Measurements from ENCODE around the gene DNPEP.
A peak's percentile ranks its signal among the peaks of the same experiment; 100 is the strongest.
"Not testable (repeated sequence)": the region's sequence is repeated elsewhere in the genome, so short reads cannot be mapped to it uniquely, and the experiment has no call there.

DNPEP gene

DNA sequence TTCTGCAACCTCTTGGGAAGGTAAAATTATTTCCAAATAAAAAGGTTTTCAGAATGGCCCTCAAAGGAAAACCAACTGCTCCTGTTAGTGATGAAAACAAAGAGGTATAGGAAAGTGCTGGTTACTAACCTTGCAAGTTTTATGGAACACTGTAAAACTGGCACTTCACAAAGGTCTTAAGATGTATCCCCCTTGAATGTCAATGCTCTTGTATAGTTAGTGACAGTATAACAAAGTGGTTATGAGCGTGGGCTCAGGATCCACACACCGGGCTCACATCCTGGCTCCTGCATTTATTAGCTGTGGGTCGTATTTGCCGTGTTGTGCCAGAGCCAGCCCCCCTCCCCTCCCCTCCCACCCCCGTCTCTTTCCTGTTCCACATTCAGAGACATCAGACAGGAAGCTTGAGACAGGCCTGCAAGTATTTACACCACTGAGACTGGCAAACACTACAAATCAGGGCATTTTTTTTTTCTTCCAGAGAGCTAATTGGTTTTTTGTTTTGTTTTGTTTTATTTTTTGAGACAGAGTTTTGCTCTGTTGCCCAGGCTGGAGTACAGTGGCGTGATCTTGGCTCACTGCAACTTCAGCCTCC lies 9.2 kb upstream of the DNPEP start:
- H3K9me3 Mint-ChIP-seq (ENCODE audit: low read depth): no peaks in the 10 kb centered on the region
- peaks cover 14% of the 10 kb centered on the region for H3K4me1 Mint-ChIP-seq (ENCODE audit: low read depth)
- H3K36me3 Mint-ChIP-seq: no peaks in the 10 kb centered on the region
- no peak overlapping the region for H3K4me3 Mint-ChIP-seq
- H3K27ac Mint-ChIP-seq: no peak overlapping the region
- H3K27me3 Mint-ChIP-seq: no peaks in the 10 kb centered on the region

DNA sequence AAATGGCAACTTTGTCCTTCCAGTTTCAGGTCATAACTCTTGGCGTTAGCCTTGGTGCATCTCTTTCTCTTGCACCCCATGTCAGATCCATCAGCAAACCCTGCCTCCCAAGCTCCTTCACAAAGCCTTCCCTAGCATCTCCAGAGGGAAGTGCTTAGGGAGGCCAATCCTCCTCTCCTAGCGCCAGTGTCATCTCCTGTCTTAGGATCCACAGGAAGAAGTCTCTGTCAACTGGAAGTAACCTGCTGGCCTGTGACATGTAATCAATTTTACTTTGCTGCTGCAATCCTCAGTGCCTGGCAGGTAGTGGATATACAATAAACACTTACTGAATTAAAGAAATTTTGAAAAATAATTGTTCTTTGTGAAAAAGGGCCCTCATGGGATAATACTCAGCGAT lies 7.9 kb upstream of the DNPEP start:
- Mint-ChIP-seq H3K9me3 (ENCODE audit: low read depth) (no peaks in the 10 kb centered on the region), H3K4me3 (no peak overlapping the region), H3K36me3 (no peaks in the 10 kb centered on the region), H3K27ac (no peak overlapping the region), H3K4me1 (ENCODE audit: low read depth) (peaks cover 14% of the 10 kb centered on the region), H3K27me3 (no peaks in the 10 kb centered on the region)

DNA sequence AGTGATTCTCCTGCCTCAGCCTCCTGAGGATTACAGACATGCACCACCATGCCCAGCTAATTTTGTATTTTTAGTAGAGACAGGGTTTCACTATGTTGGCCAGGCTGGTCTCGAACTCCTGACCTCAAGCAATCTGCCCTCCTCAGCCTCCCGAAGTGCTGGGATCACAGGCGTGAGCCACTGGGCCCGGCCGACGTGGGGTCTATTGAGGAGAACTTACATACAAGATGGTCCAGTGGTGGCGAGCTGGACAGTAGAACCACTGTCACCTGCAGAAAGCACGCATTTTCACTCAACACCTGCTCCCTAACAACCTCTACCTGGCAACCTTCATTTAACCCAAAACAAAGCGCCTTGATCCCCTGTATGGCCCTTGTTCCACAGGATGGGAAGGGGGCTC lies 7.3 kb upstream of the DNPEP start:
- H3K4me1 Mint-ChIP-seq (ENCODE audit: low read depth): peaks cover 14% of the 10 kb centered on the region
- H3K36me3 Mint-ChIP-seq; H3K27me3 Mint-ChIP-seq; H3K4me3 Mint-ChIP-seq; H3K27ac Mint-ChIP-seq; H3K9me3 Mint-ChIP-seq (ENCODE audit: low read depth): not testable (repeated sequence)

DNA sequence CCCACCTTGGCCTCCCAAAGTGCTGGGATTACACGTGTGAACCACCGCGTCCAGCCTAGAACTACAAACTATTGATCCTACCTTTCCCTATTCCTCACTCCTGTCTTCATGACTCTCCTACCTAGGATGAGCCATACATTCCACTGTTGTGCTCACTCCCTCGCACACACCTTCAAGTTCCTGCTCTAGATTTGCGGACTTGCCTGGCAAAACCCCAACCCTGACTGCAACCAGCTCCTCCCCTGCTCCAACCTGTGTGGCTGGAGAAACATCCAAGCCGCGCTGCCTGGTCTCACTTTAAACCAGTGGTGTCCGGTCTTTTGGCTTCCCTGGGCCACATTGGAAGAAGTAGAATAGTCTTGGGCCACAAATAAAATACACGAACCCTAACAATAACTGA lies 5.0 kb upstream of the DNPEP start:
- no peaks in the 10 kb centered on the region for H3K9me3 Mint-ChIP-seq (ENCODE audit: low read depth)
- no peaks in the 10 kb centered on the region for H3K27me3 Mint-ChIP-seq
- H3K36me3 Mint-ChIP-seq: no peaks in the 10 kb centered on the region
- peaks cover 18% of the 10 kb centered on the region for H3K4me1 Mint-ChIP-seq (ENCODE audit: low read depth)
- H3K27ac Mint-ChIP-seq: peak overlapping the region; percentile 22
- H3K4me3 Mint-ChIP-seq: no peak overlapping the region

DNA sequence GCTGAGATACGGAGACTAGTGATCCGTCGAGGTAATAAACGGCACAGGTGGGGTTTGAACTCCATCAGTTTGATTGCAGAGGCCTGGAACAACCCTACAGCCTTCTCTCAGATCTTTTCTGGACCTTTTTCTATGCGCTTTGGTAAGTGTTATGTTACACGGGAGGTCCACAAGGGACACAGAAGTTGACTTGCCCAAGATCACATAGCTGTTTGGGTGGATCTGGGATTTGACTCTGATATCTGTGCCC lies 1.1 kb upstream of the DNPEP start:
- peak overlapping the region; percentile 67 for H3K4me3 Mint-ChIP-seq
- H3K9me3 Mint-ChIP-seq (ENCODE audit: low read depth): no peaks in the 10 kb centered on the region
- H3K36me3 Mint-ChIP-seq: peaks cover 2% of the 10 kb centered on the region
- H3K27ac Mint-ChIP-seq: peak overlapping the region; percentile 87
- H3K27me3 Mint-ChIP-seq: no peaks in the 10 kb centered on the region
- peaks cover 22% of the 10 kb centered on the region for H3K4me1 Mint-ChIP-seq (ENCODE audit: low read depth)

DNA sequence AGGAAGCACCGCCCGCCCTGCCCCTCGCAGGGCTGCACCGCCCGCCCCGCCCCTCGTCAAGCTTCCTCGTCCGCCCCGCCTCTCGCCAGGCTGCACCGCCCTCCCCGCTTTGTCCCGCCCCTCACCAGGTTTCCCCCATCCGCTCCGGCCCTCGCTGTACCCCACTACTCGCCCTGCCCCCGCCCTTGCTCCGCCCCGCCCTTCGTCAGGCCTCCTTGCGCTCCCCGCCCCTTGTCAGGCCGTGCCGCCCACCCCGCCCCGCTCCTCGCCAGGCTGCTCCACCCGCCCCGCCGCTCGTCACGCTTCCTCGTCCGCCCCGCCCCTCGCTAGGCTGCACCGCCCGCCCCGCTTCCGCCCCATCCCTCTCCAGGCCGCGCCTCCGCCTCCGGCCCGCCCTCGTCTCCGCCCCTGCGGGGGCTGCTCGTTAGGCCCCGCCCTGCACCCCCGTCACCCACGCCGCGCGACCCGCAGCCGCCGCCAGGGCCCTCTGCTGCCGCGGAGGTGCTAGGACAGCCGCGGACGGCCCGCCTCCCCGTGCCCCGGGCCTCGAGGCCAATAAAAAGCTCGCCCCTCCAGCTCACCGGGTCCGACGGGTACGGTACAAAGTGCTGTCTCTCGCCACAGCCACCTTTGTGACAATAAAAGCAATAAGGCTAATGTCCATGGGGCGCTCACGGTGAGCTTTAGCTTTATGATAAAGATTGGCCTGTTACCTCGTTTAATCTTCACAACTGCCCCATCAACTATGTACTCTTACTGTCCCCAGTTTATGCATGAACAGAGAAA lies 602 bp upstream of the DNPEP start:
- Mint-ChIP-seq H3K9me3 (ENCODE audit: low read depth) (no peaks in the 10 kb centered on the region), H3K27me3 (no peaks in the 10 kb centered on the region), H3K27ac (peak overlapping the region; percentile 87), H3K36me3 (peaks cover 7% of the 10 kb centered on the region), H3K4me1 (ENCODE audit: low read depth) (peaks cover 24% of the 10 kb centered on the region), H3K4me3 (peak overlapping the region; percentile 67)

DNA sequence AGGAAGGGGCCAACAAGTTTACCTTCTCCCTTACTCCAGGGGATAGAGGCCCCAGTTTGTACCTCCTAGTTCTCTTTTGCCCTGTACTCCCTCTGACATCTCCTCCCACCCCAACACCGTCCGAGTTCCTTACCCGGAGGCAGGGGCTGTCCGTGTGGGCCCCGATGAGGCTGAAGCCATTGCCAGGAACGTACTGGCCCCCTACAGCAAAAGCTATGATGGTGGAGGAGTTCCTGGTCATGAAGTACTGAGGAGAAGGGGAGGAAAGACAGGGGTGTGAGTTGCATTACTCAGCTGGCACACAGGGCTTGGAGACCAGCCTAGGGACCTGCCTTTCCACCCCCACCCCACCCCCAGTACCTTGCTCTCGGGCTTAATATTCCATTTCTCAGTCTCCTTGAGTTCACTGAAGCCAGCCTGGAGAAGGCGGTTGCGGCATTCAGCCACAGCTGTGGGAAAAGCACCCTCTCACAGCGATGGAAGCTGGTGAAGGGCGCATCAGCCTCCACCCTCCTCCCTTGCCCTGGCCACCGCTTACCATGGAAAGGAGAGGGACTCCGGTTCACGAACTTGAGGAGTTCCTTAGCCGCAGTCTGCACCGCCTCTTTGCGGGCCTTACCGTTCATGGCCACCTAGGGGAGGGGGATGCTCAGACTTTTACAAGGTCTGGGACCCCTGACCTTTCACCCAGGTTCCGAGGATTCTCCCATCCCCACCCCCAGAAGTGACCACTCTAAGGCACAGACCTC lies 1.0 kb downstream of the DNPEP start:
- H3K27ac Mint-ChIP-seq: peak overlapping the region; percentile 98
- H3K4me1 Mint-ChIP-seq (ENCODE audit: low read depth): peaks cover 24% of the 10 kb centered on the region
- peaks cover 8% of the 10 kb centered on the region for H3K36me3 Mint-ChIP-seq

DNA sequence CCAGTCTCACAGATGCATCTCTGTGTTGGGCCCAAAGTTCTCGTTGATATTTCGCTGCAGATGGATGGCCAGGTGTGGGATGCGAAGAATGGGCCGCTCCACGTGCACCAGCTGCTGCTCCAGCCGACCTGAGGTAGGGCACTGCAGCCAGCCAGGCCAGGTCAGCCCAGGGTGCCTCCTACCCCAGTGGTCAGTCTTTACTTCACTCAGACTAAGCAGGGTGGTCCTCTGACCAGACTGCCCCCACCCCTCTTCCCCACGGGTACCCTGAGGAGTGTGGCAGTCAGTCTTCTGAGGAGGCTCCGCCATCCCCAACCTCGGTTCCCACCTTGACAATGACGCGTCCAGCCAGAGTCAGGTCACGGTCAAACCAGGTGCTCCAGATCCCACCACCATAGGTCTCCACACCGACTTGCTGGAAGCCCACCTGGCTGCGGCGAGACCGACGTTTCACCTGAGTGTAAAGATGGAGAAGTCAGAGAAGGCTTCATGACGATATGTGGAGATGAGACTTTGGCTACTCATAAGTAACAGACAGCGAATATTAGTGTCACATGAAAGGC lies 1.7 kb downstream of the DNPEP start:
- H3K36me3 Mint-ChIP-seq: peaks cover 10% of the 10 kb centered on the region
- no peaks in the 10 kb centered on the region for H3K9me3 Mint-ChIP-seq (ENCODE audit: low read depth)
- H3K27ac Mint-ChIP-seq: no peak overlapping the region
- peaks cover 24% of the 10 kb centered on the region for H3K4me1 Mint-ChIP-seq (ENCODE audit: low read depth)
- H3K27me3 Mint-ChIP-seq: no peaks in the 10 kb centered on the region
- peak overlapping the region; percentile 97 for H3K4me3 Mint-ChIP-seq

More for the DNA sequence above, 1.0 kb downstream of the DNPEP start:
- no peaks in the 10 kb centered on the region for H3K27me3 Mint-ChIP-seq
- no peaks in the 10 kb centered on the region for H3K9me3 Mint-ChIP-seq (ENCODE audit: low read depth)
- H3K4me3 Mint-ChIP-seq: peak overlapping the region; percentile 97

DNA sequence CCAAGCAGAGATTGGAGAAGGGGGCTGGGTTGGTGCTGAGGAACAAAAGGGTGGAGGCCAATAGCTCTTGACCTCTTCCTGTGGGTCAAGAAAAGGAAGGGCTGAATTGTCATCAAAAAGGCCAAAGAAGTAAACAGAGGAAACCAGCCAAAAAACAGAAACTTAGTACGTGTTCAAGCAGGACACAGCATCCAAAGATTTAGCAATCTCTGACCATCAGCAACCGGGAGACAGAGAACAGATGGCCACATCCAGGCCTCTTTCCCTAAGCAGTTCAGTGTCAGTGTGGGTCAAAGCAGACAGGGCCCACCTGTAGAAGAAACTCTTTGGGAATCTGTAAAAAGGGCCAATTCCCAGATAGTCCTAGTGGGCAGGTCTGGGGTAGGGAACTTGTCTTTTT lies 2.9 kb downstream of the DNPEP start:
- H3K4me1 Mint-ChIP-seq (ENCODE audit: low read depth): peaks cover 24% of the 10 kb centered on the region
- H3K27me3 Mint-ChIP-seq: no peaks in the 10 kb centered on the region
- peaks cover 10% of the 10 kb centered on the region for H3K36me3 Mint-ChIP-seq
- H3K4me3 Mint-ChIP-seq: peak overlapping the region; percentile 51
- no peaks in the 10 kb centered on the region for H3K9me3 Mint-ChIP-seq (ENCODE audit: low read depth)
- no peak overlapping the region for H3K27ac Mint-ChIP-seq

DNA sequence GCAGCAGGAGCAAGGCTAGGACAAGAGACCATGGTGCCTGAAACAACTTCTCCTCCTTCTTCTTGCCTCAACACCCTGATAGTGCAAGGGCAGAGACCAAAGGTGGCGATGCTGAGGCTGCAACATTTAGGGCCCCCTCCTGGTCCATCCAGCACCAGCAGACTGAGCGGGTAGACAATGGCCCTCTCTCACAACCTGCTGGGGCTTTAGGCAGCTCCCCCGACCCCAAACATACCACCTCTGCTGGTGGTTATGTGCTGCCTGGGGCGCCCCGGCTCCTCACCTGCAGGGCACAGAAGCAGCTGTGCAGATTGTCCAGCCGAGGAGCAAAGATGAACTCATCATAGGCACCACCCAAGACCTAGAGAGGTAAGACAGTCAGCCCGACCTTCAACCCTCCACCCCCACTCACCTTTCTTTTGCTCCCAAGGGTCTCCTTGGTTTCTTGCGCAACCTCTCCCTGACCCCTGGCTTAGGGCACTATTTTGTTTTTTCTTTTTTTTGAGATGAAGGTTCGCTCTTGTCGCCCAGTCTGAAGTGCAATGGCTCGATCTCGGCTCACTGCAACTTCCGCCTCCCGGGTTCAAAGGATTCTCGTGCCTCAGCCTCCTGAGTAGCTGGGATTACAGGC lies 3.5 kb downstream of the DNPEP start:
- peaks cover 10% of the 10 kb centered on the region for H3K36me3 Mint-ChIP-seq
- H3K9me3 Mint-ChIP-seq (ENCODE audit: low read depth): no peaks in the 10 kb centered on the region
- peaks cover 24% of the 10 kb centered on the region for H3K4me1 Mint-ChIP-seq (ENCODE audit: low read depth)
- H3K4me3 Mint-ChIP-seq: no peak overlapping the region
- H3K27ac Mint-ChIP-seq: no peak overlapping the region
- no peaks in the 10 kb centered on the region for H3K27me3 Mint-ChIP-seq

DNA sequence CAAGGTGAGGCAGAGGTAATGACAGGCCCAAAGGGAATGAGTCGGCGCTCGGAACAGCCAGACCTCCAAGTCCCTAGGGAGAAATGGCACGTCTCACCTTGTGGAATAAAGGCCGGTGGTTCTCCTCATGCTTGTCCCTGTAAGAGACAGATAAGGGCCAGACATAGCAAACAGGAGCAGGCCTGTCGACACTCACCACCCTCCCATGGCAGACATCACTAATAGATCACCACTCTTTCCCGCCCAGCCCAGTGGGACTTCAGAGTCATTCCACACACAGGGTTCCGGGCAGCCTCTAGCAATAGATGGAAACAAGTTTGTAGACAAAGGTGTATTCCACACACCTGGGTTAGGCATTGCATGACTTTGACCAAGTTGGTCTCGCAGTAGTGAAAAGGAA lies 6.3 kb downstream of the DNPEP start:
- Mint-ChIP-seq H3K4me3 (no peak overlapping the region), H3K27ac (no peak overlapping the region)

DNA sequence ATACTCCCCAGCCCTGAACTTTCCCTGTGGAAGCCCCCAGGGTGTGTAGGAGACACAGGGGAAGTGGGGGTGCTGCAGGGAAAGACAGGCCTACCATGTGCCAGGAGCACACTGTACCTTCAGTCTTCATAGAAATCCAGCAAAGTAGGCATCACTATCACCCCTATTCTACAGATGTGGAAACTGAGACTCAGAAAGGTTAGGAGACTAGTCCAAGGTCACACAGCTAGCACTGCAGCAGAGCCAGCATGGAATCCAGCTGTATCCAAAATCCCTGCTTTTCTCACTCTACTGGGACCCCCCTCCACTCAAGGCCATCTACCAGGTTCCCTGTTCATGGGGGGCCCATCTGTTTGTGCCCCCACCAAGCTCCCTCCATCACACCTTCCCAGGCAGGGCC lies 6.8 kb downstream of the DNPEP start:
- Mint-ChIP-seq H3K36me3 (peaks cover 10% of the 10 kb centered on the region), H3K27ac (no peak overlapping the region), H3K4me1 (ENCODE audit: low read depth) (peaks cover 7% of the 10 kb centered on the region), H3K4me3 (no peak overlapping the region), H3K27me3 (no peaks in the 10 kb centered on the region), H3K9me3 (ENCODE audit: low read depth) (no peaks in the 10 kb centered on the region)

More for the DNA sequence above, 6.3 kb downstream of the DNPEP start:
- Mint-ChIP-seq H3K36me3 (peaks cover 10% of the 10 kb centered on the region), H3K9me3 (ENCODE audit: low read depth) (no peaks in the 10 kb centered on the region), H3K4me1 (ENCODE audit: low read depth) (peaks cover 11% of the 10 kb centered on the region), H3K27me3 (no peaks in the 10 kb centered on the region)

DNA sequence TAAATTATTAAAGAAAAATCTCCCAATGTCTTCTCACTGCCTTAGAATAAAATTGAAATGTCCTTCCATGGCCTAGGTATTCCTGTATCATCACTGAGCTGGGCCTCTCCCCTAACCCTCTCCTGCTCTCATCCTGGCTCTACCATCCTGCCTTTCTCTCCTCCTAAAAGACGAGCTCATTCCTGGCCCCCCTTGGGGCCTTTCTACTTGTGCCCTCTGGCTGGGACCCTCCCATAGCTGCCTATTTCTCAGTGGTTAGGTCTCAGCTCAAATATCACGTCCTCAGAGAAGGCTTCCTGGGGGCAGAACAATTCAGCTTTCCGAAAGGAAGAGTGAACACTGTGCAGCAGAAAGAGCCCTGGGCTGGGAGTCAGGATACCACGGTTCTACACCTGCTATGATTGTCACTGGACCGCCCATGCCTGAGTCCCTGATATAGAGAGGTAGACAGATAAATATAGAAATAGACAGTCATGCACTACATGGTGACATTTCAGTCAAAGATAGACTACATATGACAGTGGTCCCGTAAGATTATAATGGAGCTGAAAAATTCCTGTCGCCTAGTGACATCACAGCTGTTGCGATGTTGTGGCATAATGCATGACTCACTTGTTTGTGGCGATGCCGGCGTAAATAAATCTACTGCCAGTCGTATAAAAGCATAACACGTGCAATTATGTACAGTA lies 9.4 kb downstream of the DNPEP start:
- H3K4me3 Mint-ChIP-seq: no peak overlapping the region
- H3K4me1 Mint-ChIP-seq (ENCODE audit: low read depth): no peaks in the 10 kb centered on the region
- peaks cover 7% of the 10 kb centered on the region for H3K36me3 Mint-ChIP-seq
- no peak overlapping the region for H3K27ac Mint-ChIP-seq
- no peaks in the 10 kb centered on the region for H3K9me3 Mint-ChIP-seq (ENCODE audit: low read depth)
- H3K27me3 Mint-ChIP-seq: no peaks in the 10 kb centered on the region

DNA sequence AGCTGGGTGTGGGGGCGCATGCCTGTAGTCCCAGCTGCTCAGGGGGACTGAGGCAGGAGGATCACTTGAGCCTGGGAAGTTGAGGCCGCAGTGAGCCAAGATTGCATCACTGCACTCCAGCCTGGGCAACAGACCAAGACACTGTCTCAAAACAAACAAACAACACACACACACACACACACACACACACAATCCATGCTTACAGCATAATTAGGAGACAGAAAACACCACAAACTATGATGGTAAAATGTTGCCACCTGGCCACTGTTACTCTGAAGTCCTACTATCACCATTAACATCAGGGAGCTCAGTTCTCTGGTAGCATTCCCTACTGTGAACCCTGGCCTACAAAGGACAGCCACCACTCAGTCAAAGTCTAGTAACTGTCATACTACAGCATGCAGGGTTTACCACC lies 18.3 kb downstream of the DNPEP start:
- no peak overlapping the region for H3K4me3 Mint-ChIP-seq
- H3K9me3 Mint-ChIP-seq (ENCODE audit: low read depth): no peaks in the 10 kb centered on the region
- H3K36me3 Mint-ChIP-seq: peaks cover 4% of the 10 kb centered on the region
- H3K27me3 Mint-ChIP-seq: no peaks in the 10 kb centered on the region
- H3K4me1 Mint-ChIP-seq (ENCODE audit: low read depth): no peaks in the 10 kb centered on the region
- no peak overlapping the region for H3K27ac Mint-ChIP-seq
